ENCODE measurements around the gene PLIN4. TPM values are rescaled to one million over a fixed set of nuclear protein-coding genes. Genes with fewer than 3 reads are reported as not detected.

PLIN4 gene
- total and polyA plus RNA-seq, 10 of the 15 experiments (the other 5 are each of a cell fraction or from before 2014, with no cell fraction given): 0.01 to 0.11 (median 0.05) TPM; not detected in 2

DNA sequence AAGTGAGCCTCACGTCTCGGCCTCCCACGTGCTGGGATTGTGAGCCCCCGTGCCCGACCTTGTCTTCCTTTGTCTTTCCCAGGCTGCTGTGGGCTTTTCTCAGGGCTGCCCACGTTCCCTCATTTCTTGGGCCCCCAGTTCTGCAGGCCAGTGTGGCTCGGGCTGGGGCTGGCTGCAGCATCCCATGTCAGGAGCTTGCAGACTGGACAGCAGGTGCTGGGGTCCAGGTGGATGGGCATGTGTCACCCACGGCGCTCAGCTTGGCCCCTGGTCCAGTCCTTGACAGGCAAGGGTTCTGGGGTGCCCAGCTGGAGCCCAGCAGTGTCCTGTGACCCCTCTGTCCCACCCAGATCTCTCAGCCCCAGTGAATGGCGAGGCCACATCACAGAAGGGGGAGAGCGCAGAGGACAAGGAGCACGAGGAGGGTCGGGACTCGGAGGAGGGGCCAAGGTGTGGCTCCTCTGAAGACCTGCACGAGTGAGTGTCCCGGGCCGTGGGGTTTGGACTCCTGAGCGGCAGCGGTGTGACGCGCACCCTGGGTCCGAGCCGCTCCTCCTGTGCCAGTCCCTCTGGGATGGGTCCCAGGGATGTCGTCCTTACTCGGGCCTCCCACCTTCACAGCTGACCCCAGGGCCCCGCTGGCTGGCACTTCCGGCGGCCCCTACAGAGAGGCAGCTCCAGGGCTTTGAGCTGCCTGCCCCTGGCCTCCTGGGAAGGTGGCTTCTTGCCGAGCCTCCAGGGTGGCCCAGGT lies 17.3 kb downstream of the PLIN4 start (continued):
- TF ChIP-seq CBX5 (IDR thresholded peaks at IDR 0.05; ENCODE audit: low read depth) (no peak), RBBP5 (conservative IDR thresholded peaks at IDR 0.05) (no peak)

GRCh38 chr19:4499855-4500254 lies 18.4 kb downstream of the PLIN4 start:
- Histone ChIP-seq H3K4me2 (ENCODE audit: control insufficient read depth, insufficient read depth) (no peak overlapping the region), H2AFZ (ENCODE audit: control insufficient read depth, low read depth, low read length) (no peak overlapping the region), H3K27me3 (replicated peaks in 1 of 2; ENCODE audit: control insufficient read depth in 2 of 2, insufficient read depth in 2 of 2, low read length in 1 of 2) (no peaks in the 10 kb centered on the region), H3K4me1 (ENCODE audit: control insufficient read depth, insufficient read depth, low read length) (no peaks in the 10 kb centered on the region), H3K9me3 (replicated peaks; ENCODE audit: control insufficient read depth, insufficient read depth, low read length) (no peaks in the 10 kb centered on the region), H4K20me1 (ENCODE audit: control insufficient read depth, insufficient read depth) (no peaks in the 10 kb centered on the region), H3K79me2 (ENCODE audit: control insufficient read depth, insufficient read depth, low read length) (no peaks in the 10 kb centered on the region), H3K27ac (ENCODE audit: control insufficient read depth, insufficient read depth) (no peak overlapping the region), H3K36me3 (ENCODE audit: control insufficient read depth in 2 of 2, insufficient read depth in 2 of 2, low read length in 1 of 2) (peaks cover 0 to 2% of the 10 kb centered on the region in 2 experiments; a peak in 2 of 4 replicates), H3K4me3 (no peak overlapping the region), H3K9ac (ENCODE audit: control insufficient read depth, insufficient read depth, low read length) (no peak overlapping the region)
- intact Hi-C loops (cut with micrococcal nuclease; ENCODE audit: unreplicated experiment) (no loop called here), in situ Hi-C loops (cut with MboI) (no loop called here)
- no TSS peak for BruUV-seq (replicated peaks)
- ChIA-PET CTCF (no interaction called here), SMC1A (ENCODE audit: uncharacterized antibody, unreplicated experiment) (no interaction called here), RAD21 (ENCODE audit: unreplicated experiment) (no interaction called here), POLR2A (no interaction called here)
- FAIRE-seq (no peak), DNase-seq (ENCODE audit: low read depth, low spot score) (no peak), ATAC-seq (no peak)
- 98% methylated on average over 15 of the region's 15 CpGs for WGBS (ENCODE audit: insufficient coverage, insufficient replicate concordance, low lambda C conversion rate, missing lambda C conversion rate)
- TF ChIP-seq HDAC2 (IDR thresholded peaks at IDR 0.05) (no peak), RCOR1 (conservative IDR thresholded peaks at IDR 0.05; ENCODE audit: low read depth, low read length) (no peak), ZBTB4 (CRISPR knock-in tag; IDR thresholded peaks at IDR 0.05) (no peak), USF1 (IDR thresholded peaks at IDR 0.05; ENCODE audit: borderline replicate concordance, extremely low read length, insufficient read depth, low read depth, low read length) (no peak), HDGF (IDR thresholded peaks at IDR 0.05) (no peak), ZNF24 (IDR thresholded peaks at IDR 0.05) (no peak), KLF5 (IDR thresholded peaks at IDR 0.05; ENCODE audit: partially characterized antibody) (no peak), CHD2 (IDR thresholded peaks at IDR 0.05; ENCODE audit: borderline replicate concordance, low read depth, low read length) (no peak)
- TF ChIP-seq, protein P1, sequence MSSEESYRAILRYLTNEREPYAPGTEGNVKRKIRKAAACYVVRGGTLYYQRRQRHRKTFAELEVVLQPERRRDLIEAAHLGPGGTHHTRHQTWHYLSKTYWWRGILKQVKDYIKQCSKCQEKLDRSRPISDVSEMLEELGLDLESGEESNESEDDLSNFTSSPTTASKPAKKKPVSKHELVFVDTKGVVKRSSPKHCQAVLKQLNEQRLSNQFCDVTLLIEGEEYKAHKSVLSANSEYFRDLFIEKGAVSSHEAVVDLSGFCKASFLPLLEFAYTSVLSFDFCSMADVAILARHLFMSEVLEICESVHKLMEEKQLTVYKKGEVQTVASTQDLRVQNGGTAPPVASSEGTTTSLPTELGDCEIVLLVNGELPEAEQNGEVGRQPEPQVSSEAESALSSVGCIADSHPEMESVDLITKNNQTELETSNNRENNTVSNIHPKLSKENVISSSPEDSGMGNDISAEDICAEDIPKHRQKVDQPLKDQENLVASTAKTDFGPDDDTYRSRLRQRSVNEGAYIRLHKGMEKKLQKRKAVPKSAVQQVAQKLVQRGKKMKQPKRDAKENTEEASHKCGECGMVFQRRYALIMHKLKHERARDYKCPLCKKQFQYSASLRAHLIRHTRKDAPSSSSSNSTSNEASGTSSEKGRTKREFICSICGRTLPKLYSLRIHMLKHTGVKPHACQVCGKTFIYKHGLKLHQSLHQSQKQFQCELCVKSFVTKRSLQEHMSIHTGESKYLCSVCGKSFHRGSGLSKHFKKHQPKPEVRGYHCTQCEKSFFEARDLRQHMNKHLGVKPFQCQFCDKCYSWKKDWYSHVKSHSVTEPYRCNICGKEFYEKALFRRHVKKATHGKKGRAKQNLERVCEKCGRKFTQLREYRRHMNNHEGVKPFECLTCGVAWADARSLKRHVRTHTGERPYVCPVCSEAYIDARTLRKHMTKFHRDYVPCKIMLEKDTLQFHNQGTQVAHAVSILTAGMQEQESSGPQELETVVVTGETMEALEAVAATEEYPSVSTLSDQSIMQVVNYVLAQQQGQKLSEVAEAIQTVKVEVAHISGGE (CRISPR knock-in tag; IDR thresholded peaks at IDR 0.05): no peak
